ENCODE measurements around the gene SLC27A1.
"Not testable (repeated sequence)": the region's sequence is repeated elsewhere in the genome, so short reads cannot be mapped to it uniquely, and the experiment has no call there.

SLC27A1 gene

GRCh38 chr19:17469092-17469480, 1.2 kb upstream of the SLC27A1 start:
- no peak for TF ChIP-seq CTCF (IDR thresholded peaks at IDR 0.05; ENCODE audit: low read depth, low read length, missing control alignments)
- no peak for DNase-seq (ENCODE audit: low read depth)
- peak overlapping the region; percentile 47 for H3K4me3 ChIP-seq (ENCODE audit: low read depth, low read length)

GRCh38 chr19:17469481-17470067, 750 bp upstream of the SLC27A1 start:
- DNase-seq (ENCODE audit: low read depth): peak; percentile 81
- no peak for TF ChIP-seq CTCF (IDR thresholded peaks at IDR 0.05; ENCODE audit: low read depth, low read length, missing control alignments)

GRCh38 chr19:17471410-17472125, 1.2 kb downstream of the SLC27A1 start:
- no peak for DNase-seq (ENCODE audit: low read depth)
- TF ChIP-seq CTCF (IDR thresholded peaks at IDR 0.05; ENCODE audit: low read depth, low read length, missing control alignments): no peak
- H3K4me3 ChIP-seq (ENCODE audit: low read depth, low read length): no peak overlapping the region

More at GRCh38 chr19:17469481-17470067, 750 bp upstream of the SLC27A1 start:
- H3K4me3 ChIP-seq (ENCODE audit: low read depth, low read length): peak overlapping the region; percentile 65

GRCh38 chr19:17473041-17473440, 2.7 kb downstream of the SLC27A1 start:
- DNase-seq (ENCODE audit: low read depth): no peak
- TF ChIP-seq CTCF (IDR thresholded peaks at IDR 0.05; ENCODE audit: low read depth, low read length, missing control alignments): no peak
- no peak overlapping the region for H3K4me3 ChIP-seq (ENCODE audit: low read depth, low read length)

- not testable (repeated sequence) for DNase-seq (ENCODE audit: low read depth); H3K4me3 ChIP-seq (ENCODE audit: low read depth, low read length)
These were observed 4.8 kb downstream of the SLC27A1 start for GRCh38 chr19:17475011-17475540.

- no peak overlapping the region for H3K4me3 ChIP-seq (ENCODE audit: low read depth, low read length)
- no peak for TF ChIP-seq CTCF (IDR thresholded peaks at IDR 0.05; ENCODE audit: low read depth, low read length, missing control alignments)
- DNase-seq (ENCODE audit: low read depth): no peak
These were observed 5.3 kb downstream of the SLC27A1 start for GRCh38 chr19:17475541-17476115.

GRCh38 chr19:17479325-17479791, 9.0 kb downstream of the SLC27A1 start:
- DNase-seq (ENCODE audit: low read depth): no peak
- no peak overlapping the region for H3K4me3 ChIP-seq (ENCODE audit: low read depth, low read length)
- TF ChIP-seq CTCF (IDR thresholded peaks at IDR 0.05; ENCODE audit: low read depth, low read length, missing control alignments): no peak
